ENCODE measurements around the gene ZNF777. TPM values are rescaled to one million over a fixed set of nuclear protein-coding genes. Genes with fewer than 3 reads are reported as not detected.
"Not testable (repeated sequence)": the region's sequence is repeated elsewhere in the genome, so short reads cannot be mapped to it uniquely, and the experiment has no call there.

The ZNF777 gene
- 12.3 and 19.6 TPM in 2 replicates for total RNA-seq (2014; rRNA removed; shearing (Covaris generic); ENCODE audit: low replicate concordance)

DNA sequence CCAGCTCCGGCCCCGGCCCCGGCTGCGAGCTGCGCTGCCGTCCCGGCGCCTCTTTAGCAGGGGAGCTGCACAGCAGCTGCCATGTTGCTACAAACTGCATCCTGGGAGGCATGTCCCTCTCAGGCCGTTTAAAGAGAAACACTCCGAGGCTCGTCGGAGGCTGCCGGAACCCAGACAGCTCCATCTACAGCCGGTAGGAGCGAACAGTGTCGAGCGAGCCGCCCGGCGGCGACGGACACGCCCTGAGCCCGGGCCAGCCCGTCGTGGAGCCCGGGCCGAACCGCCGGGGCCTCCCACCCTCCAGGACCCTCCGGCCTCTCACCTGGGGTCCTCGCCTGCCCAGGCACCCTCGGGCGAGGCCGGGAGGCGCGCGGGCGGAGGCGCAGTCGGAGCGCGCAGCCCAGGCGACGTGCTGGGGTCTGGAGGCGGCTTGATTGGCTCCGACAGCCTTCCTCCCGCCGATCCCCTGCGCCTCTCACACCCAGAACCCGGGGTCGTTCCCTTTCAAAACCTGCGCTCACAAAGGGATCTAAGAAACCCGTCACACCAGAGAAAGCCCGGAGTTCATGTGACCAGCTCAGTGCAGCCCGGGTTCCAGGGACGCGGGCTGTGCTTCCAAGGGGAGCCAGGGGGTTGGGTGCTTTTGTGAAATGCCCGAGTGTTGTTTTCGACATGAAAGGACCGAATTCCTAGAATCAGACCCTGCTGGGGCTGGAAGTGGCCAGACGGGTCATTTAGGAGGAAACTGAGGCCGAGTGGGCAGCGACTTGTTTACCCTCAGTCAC lies at the start of gene ZNF777:
TSS of gene ZNF777 (minus strand) at position 570 of the 785 bp plus-strand sequence. CDS start 5,040 bp downstream, outside the sequence.
- peak; percentile 75 for DNase-seq (ENCODE audit: low read depth)
- in situ Hi-C loops (cut with HindIII; ENCODE audit: low pct_unique_long_range_greater_than_20kb, low sequenced_read_pairs) = no loop called here

DNA sequence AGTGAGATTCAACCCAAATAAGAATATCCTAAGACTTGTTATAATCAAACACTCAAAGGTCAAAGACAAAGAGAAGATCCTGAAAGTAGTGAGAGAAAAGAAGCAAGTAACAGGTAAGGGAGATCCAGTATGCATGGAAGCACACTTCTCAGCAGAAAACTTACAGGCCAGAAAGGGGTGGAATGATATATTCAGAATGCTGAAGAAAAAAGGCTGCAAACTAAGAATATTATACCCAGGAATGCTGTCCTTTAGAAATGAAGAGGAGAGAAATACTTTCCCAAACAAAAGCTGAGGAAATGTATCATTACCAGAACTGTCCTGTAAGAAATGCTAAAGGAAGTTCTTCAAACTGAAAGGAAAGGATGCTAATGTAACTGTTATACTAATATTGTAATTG lies 49.4 kb upstream of the ZNF777 start:
- in situ Hi-C loops (cut with HindIII; ENCODE audit: low pct_unique_long_range_greater_than_20kb, low sequenced_read_pairs) = no loop called here
- DNase-seq (ENCODE audit: low read depth) = no peak

DNA sequence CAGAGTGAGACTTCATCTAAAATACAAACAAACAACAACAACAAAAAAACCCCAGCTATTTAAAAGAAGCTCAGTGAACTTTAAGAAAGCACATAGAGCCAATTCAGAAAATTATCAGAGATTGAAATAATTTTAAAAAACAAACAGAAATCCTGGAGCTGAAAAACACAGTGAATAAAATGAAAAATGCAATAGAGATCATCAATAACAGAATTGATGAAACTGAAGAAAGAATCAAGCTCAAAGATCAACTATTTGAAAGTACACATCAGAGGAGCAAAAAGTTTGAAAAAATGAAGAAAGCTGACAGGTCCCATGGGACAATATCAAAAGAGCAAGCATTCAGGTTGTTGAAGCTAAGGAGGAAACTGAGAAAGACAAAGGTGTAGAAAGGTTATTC lies 48.9 kb upstream of the ZNF777 start:
- in situ Hi-C loops (cut with HindIII; ENCODE audit: low pct_unique_long_range_greater_than_20kb, low sequenced_read_pairs) = no loop called here
- DNase-seq (ENCODE audit: low read depth) = no peak

DNA sequence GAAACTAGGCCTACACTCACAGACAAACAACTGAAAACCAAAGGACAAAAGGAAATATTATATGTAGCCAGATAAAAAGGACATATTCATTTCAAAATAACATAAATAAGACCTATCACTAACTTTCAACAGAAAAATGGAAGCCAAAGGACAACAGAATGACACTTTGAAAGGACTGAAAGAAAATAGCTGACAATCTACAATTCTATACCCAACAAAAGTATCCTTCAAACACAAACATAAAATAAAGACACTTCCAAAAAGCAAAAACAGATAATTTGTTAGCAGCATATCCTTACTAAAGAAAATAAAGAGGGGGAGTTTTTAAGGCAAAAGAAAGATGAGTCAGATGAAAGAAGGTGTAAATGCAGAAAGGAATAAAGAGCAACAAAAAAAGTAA lies 44.7 kb upstream of the ZNF777 start:
- in situ Hi-C loops (cut with HindIII; ENCODE audit: low pct_unique_long_range_greater_than_20kb, low sequenced_read_pairs) = no loop called here
- no peak for DNase-seq (ENCODE audit: low read depth)

DNA sequence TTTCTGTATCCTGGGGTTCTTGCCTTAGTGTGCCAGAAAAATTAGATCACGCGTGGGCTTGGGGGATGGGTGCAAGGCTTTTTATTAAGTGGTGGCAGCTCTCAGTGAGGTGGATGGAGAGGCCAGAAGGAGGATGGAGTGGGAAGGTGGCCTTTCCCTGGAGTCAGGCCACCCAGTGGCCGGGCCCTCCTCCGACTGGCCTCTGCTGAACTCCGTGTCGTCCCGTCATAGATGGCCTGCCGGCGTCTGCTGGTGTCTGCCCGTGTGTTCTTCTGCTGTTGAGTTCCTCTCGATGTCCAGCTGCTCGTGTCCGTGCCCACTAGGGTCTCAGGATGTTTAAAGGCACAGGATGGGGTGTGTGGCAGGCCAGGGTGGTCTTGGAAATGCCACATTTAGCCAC lies 40.8 kb upstream of the ZNF777 start:
- in situ Hi-C loops (cut with HindIII; ENCODE audit: low pct_unique_long_range_greater_than_20kb, low sequenced_read_pairs) = no loop called here
- no peak for DNase-seq (ENCODE audit: low read depth)

DNA sequence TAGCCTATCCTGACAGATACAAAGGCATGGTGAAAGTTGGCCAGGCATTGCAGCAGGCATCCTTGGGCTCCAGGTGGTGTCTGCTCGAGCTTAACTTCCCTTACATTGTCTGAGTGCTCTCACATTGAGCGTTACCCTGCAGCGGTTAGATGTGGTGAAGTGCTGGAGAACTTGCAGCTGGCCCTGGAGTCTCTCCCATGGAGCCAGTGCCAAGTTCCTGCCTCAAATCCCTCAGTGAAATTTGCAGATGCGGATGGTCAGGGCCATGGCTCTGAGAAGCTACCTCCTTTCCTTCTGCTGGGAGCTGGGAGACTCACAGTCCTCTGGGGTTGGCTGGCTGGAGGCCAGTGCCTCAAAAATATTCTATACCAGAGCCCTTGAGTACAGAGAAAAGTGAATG lies 40.0 kb upstream of the ZNF777 start:
- in situ Hi-C loops (cut with HindIII; ENCODE audit: low pct_unique_long_range_greater_than_20kb, low sequenced_read_pairs) = no loop called here

DNA sequence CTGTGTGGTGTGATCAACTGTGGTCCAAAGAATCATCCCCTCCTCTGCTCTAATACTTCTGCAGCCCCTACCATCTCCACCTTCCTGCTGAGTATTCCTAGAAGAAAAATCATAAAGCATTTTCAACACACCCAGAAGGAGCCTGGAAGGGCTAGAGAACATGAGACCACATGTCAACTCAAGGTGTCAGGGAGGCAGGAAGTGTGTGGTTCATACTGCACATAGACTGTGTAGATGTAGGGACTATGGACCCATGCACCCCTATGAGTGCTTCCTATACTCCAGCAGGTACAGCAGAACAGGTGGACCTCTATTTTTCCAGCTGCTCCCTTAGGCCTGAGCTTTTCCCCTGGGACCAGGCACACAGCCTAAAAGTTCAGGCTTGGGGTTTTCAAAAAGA lies 39.3 kb upstream of the ZNF777 start:
- in situ Hi-C loops (cut with HindIII; ENCODE audit: low pct_unique_long_range_greater_than_20kb, low sequenced_read_pairs) = no loop called here
- DNase-seq (ENCODE audit: low read depth) = no peak

More for the DNA sequence above, 40.0 kb upstream of the ZNF777 start:
- DNase-seq (ENCODE audit: low read depth) = no peak

DNA sequence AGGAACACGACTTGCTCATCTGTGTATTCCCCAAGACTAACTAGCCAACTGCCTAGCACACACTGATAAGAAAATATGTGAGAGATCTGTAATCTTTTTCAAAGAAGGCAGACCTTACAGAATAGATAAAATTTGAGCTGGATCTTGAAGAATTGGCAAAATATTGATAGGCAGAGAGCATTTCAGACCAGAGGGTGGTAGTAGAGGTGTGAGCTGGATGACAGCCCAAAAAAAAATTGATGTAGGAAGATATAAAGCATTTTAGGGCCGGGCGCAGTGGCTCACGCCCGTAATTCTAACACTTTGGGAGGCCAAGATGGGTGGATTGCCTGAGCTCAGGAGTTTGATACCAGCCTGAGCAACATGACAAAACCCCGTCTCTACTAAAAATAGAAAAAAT lies 37.9 kb upstream of the ZNF777 start:
- in situ Hi-C loops (cut with HindIII; ENCODE audit: low pct_unique_long_range_greater_than_20kb, low sequenced_read_pairs) = no loop called here
- no peak for DNase-seq (ENCODE audit: low read depth)

DNA sequence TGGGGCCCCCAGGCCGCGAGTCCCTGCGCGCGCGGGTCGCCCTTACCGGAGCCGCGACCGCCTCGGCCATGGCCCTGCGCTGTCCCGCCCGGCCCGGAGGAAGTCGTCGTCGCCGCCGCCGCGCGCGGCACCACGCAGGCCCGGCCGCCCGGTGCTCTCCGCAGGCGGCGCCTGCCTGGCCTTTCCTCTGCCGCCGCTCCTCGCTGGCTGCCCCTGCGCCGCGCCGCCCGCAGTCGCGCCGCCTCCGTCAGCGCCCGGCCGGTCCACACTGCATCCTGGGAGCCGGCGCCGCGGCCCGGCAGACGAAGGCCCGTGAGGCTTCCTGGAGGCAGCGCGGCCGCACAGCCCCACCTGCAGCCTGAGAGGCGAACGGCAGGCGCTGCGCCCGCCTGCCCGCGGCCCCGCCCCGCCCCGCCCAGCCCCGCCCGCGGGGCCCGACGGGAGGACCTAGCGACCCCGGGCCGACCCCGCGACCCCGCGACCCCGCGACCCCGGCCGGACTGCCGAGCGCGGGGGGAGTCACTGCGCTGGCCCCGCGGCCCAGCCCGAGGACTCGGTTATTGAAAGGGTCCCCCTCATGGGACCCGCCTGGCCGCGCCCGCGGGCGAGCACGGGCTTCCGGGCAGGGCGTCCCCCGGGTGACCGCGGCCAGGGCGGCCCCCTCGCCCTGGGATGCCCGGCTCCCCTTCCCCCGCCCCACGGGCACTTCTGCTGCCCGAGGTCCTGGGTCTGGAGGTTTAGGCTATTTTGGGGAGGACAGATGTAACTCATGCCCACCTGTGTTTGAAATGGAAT lies 36.8 kb upstream of the ZNF777 start, which contains the start of gene ZNF746:
TSS of gene ZNF746 (minus strand) at position 343 of the 795 bp plus-strand sequence. CDS start at position 70, 273 bp downstream.
- DNase-seq (ENCODE audit: low read depth) = peak; percentile 67
- in situ Hi-C loops (cut with HindIII; ENCODE audit: low pct_unique_long_range_greater_than_20kb, low sequenced_read_pairs) = no loop called here

DNA sequence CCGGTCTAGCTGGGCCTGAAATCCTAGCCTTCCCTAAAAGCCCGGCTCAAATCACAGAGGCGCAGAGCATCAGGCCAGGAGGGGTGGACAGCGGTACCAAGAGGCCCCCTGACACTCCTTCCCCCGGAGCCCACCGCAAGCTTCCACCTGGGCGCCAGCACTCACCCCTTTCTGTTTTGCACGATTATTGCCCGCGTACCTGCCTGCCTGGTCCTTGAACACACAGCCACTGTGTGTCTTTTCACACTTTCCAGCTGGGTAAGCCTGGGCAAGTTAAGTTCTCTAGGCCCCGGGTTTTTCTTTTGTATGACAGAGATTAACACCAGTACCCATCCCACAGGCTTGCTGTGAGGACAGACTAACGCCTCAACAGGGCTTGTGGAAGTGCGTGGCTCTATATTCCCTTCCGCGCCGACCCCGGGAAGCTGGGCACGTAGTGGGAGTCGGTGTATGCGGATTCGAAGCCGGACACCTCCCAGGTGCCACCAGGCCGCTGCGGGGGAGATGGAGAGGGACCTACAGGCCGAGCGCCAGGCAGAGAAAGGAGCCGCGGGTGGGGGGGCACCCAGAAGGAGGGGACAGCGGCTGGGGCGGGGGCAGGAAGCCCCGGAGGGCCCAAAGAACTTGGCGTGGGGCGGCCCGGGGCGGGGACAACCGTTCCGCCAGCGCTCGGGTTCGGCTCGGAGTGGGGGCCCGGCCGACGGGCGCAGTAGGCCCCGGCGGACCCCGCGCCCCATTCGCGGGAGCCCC lies 36.0 kb upstream of the ZNF777 start:
- in situ Hi-C loops (cut with HindIII; ENCODE audit: low pct_unique_long_range_greater_than_20kb, low sequenced_read_pairs) = no loop called here
- peak; percentile 49 for DNase-seq (ENCODE audit: low read depth)

DNA sequence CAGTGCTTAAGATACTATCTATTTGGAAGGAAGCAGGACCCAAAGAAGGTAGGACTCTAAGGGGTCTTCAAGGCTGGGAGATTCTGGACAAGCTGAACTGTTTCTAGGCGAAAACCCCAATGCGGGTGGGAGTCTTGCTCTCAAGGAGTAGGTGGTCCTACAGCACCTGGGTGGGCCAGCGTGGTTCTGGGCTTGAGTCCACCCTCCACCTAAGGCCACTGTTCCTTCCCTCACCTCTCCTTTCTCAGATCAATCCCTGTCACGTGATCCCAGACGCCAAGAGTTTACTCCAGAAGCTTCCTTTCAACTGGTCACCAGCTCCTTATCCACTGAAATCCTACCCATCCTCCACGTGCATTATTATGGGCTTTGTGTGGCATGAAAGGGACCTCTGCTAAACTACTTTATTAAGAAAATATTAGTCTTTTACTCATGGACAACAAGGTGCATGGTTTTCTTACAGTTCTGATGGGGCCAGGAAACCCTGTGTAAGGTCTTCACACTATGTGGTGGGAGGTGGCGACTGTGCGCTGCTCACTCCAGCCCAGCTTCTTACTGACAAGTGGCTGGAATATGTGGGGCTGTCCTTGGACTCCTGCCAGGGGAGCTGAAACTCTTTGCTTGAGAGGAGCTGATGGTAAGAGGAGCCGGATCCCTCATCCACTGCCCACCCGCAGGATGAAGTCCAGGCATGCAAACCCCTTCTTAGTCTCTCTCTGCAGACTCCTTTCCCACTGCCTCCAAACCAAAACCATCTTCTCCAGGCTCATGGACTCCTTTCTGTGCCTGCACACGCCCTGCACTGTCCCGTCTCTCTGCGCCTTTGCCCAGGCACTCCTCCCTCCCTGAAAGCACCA lies 35.2 kb upstream of the ZNF777 start:
- peak; percentile 86 for DNase-seq (ENCODE audit: low read depth)
- in situ Hi-C loops (cut with HindIII; ENCODE audit: low pct_unique_long_range_greater_than_20kb, low sequenced_read_pairs) = no loop called here

DNA sequence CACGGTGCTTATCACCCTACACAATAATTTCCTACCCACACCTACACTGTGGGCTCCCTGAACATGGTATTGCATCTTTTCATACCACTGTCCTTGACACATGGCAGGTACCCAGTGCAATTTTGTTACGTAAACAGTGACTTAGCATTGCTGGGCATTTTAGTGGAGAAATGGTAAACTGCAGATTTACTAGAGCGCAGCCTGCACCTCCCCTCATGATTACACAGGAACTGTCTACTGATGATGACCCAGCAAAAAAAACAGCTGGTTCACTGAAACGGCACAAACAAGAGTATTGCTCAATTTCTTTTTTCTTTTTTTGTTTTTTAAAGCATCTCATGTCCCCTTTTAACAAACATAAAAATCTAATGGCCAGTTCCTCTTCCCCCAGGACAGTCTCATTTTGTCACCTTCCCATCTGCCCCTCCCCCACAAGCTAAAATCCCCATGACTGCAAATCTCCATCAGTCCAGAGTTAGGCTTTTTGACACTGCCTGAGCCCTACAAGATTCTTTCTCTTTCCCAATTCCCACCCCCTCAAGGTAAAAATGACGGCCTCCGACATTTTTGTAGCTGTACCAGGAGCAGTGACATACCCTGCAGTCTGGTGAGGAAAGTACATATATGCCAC lies 34.0 kb upstream of the ZNF777 start:
- peak; percentile 88 for DNase-seq (ENCODE audit: low read depth)
- in situ Hi-C loops (cut with HindIII; ENCODE audit: low pct_unique_long_range_greater_than_20kb, low sequenced_read_pairs) = no loop called here

DNA sequence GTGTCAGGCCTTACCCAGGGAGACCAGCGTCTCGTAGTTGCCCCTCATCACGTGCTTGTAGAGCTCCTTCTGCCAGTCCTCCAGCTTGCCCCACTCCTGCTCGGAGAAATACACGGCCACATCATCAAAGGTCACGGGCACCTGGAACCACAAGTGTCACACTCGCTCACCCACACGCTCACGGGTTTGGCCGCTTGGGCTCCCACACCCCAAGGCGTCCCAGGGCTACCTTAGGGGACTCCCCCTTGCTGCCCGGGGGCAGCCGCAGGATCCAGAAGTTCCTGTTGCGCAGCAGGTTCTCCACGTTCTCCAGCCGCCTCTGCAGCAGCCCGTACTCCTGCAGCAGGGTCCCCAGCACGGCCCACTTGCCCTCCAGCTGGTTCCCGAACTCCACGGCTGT lies 33.1 kb upstream of the ZNF777 start:
- in situ Hi-C loops (cut with HindIII; ENCODE audit: low pct_unique_long_range_greater_than_20kb, low sequenced_read_pairs); DNase-seq (ENCODE audit: low read depth): not testable (repeated sequence)

DNA sequence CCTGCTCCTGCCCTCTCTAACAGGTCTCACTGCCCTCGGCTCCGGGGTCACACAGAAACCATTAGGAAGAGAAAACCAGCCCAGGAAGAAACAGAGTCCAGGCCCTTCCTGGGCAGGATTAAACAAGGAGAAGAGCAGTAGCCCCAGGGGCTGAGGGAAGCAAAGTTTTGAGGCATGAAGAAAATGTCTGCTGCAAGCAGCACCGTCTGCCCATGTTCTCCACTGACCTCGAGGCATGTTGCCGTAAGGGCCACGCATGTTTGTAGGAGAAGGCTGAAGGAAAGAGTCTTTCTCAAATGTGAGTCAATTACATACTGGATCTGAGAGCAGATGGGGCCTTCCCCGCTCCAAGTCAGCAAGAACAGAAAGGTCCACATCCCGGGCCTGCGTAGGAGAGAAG lies 32.5 kb upstream of the ZNF777 start:
- no peak for DNase-seq (ENCODE audit: low read depth)
- in situ Hi-C loops (cut with HindIII; ENCODE audit: low pct_unique_long_range_greater_than_20kb, low sequenced_read_pairs) = no loop called here

DNA sequence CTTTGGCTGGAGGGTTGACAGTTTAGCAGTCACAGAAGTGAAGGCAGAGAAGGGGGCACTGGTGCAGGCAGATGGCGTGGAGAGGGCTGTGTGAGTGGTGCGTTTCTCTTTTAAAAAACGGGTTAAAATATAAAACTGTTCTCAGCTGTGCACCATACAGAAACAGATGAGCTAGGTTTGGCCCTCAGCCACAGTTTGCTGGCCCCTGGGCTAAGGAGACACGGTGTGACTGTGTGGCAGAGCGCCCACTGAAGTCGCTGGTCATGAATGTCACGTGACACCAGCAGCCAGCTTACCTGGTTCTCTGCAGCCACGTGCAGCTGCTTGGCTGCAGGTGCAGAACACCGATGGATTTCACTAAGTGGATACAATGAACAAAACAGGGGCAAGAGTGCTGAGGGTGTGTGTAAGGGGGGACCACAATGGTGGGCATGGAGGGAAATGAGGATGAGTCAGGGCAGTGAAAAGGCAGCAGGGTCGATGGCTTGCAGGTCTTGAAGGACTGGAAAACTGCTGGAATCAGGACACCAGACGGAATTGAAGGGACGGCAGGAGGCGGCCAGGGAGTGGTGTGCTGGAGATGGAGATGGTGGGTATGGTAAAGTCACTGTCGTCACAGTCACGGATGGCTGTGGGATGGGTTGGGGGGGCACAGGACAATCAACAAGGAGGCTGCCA lies 29.4 kb upstream of the ZNF777 start:
- DNase-seq (ENCODE audit: low read depth) = no peak
- in situ Hi-C loops (cut with HindIII; ENCODE audit: low pct_unique_long_range_greater_than_20kb, low sequenced_read_pairs) = no loop called here

DNA sequence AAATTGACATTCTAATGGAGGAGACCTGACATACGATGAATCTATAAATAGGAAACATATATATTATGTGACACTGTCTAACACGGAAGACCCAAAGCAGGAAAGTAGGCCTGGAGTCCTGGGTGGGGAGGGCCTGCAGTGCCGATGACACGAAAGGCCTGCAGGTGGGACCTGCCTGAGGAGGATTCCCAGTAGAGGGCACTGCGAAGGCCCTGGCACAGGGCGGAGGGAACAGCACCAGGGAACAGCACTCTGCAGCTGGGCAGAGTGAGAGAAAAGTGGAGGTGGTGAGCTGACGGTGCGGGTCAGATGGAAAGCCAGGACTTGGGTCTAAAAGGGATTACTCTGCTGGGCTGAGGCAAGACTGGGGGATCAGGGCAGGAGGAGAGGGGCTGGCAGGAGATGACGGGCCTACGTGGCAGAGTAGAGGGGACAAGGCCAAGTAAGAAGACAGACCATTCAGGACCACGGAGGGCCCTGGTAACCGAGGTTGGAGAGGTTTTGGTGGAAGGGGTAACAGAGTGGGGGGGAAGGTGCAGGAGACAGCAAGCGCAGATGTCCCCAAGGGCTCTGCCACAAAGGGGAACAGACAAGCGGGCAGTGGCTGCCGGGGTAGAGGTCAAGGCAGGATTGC lies 28.6 kb upstream of the ZNF777 start:
- in situ Hi-C loops (cut with HindIII; ENCODE audit: low pct_unique_long_range_greater_than_20kb, low sequenced_read_pairs) = no loop called here
- DNase-seq (ENCODE audit: low read depth) = peak; percentile 31

Data from Caki2 (cell line).